ENCODE measurements around the gene CCNQ.

The CCNQ gene

DNA sequence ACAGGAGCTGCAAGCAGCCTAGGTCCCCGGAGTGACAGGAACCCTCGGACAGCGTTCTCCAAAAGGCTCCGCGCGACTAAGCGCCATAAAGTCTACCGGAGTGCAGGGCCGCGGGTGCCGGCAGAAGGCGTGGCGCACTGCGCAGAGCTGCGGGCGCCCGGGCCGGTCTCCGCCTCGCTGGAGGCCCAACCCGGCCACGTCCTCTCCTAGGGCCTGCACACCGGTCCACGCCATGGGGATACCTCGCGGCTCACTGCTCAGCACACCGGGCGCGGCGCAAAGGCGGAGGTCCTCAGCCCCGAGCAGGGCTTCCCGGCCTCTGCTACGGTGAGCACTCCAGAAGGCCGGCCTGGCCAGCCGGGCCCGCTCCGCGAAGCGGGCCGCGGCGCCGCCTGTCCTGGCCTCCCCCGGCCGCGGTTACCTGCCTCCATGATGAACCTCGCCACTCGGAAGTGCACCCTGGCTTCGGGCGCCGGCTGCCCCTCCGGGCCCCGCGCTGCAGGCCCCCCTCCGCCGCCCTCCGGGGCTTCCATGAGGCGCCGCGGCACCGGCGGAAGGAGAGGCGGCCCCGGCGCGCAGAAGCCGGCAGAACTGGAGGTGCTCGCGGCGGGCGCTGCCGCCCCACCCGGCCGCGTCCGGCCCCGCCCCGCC is at the start of gene CCNQ:
CCNQ (minus strand) TSS at position 599 of the 651 bp plus-strand sequence; CDS start at position 533, 66 bp downstream.
- DNase-seq (ENCODE audit: low spot score), result peak; percentile 52

DNA sequence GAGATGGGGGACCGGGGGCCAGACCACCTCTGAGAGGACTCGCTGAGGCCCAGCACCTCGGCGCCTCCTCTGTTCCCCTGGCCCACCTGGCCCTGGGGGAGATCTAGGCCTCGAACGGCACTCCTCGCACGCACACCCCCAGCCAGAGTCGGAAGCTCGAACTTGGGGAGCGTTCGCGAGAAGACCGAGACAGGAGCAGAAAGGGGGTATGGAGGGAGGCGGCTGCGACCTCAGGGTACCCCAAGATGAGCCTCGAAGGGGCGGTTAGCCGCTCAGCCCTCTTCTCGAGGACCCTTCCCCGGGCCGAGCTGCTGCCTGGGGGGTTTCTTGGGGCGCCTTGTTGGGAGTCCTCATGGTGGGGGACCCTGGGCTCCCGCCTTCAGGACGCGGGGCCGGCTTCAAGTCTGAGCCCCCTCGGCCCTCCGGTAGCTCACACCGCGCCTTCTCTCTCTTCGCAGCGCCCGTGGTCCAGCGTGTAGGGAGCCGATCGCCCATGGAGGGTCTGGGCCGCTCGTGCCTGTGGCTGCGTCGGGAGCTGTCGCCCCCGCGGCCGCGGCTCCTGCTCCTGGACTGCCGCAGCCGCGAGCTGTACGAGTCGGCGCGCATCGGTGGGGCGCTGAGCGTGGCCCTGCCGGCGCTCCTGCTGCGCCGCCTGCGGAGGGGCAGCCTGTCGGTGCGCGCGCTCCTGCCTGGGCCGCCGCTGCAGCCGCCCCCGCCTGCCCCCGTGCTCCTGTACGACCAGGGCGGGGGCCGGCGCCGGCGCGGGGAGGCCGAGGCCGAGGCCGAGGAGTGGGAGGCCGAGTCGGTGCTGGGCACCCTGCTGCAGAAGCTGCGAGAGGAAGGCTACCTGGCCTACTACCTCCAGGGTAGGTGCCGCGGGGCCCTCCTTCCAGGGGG is 48.8 kb upstream of the CCNQ start:
- DNase-seq (ENCODE audit: low spot score), result peak; percentile 9

DNA sequence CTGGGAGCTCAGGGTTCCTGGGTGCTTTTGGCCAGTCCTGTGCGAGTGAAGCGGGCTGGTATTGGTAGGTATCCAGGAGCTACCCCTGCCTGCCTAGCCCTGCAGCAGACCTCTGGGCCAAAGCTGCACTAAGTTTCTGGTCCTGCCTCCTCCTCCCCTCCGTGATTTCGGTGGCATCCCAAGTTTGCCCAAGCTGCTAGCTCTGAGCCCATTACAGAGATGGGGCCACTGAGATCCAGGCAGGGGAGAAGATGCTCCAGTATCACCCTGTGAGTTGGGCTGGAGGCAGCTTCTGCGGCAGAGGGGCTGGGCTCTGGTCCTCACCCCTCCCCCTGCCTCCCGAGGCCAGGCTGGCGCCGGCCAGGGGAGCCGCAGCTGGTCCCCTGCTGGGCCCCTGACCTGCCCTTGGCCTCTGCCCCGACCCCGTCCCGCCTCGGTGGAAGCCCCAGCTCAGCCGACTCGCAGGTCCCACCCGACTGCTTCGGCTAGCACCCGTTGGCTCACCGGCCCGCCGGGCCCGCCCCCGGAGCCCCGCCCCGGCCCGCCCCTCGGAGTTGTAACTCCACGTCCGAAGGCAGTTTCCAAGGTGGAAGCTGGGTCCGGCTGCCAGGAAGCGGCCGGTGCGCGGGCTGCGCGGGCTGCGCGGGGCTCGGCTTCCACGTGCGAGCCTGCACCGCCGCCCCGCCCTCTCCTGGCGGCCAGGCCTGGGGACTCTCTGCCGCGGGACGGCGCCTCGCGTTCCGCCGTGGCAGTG is 47.9 kb upstream of the CCNQ start, which contains the start of gene DUSP9:
DUSP9 (plus strand) TSS at position 584 of the 754 bp plus-strand sequence. CDS start 751 bp downstream, outside the sequence.
- peak; percentile 66 for DNase-seq (ENCODE audit: low spot score)

DNA sequence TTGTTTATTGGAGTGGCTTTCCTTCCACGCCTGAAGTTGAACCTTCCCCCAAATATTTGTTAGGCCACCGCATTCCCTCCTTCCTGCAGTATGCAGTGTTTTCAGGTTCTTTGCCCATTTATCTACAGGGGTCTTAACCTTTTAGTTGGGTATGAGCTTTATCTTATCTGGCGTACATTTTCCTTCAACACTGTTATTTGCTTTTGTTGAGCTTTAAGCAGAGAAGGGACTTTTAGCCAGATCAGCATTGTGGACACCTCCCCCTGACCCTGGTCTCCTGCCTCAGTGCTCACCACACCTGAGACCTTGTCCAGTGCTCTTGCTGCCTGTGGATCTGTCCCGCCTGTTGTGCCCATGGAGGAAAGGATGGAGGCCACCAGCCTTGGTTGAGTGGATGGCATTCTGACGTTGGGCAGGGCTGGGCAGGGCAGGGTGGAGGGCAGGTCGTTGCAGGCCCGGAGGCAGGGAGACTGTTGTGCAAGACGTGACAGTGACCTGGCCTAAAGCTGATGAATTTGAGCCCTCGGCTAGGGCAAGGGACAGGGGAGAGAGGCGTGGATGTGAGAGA is 47.1 kb upstream of the CCNQ start:
- DNase-seq (ENCODE audit: low spot score), result no peak

DNA sequence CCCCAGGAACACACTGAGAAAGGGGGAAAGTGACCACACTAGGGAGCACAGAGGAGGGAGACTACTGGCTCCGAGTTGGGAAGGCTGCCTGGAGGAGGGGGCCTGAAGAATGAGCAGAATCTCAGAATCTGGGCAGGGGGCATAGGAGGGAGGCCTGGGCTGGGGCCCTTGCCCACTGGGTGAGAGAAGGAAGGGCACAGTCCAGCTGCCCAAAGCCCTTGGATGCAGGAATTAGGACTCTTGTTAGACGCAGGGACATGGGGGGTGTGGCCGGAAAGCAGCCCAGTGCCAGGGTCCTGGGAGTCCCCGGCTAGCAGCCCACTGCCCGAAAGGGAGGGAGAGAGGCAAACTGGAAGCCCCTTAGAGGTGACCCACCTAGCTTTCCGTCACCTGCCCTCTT is 46.2 kb upstream of the CCNQ start:
- no peak for DNase-seq (ENCODE audit: low spot score)

DNA sequence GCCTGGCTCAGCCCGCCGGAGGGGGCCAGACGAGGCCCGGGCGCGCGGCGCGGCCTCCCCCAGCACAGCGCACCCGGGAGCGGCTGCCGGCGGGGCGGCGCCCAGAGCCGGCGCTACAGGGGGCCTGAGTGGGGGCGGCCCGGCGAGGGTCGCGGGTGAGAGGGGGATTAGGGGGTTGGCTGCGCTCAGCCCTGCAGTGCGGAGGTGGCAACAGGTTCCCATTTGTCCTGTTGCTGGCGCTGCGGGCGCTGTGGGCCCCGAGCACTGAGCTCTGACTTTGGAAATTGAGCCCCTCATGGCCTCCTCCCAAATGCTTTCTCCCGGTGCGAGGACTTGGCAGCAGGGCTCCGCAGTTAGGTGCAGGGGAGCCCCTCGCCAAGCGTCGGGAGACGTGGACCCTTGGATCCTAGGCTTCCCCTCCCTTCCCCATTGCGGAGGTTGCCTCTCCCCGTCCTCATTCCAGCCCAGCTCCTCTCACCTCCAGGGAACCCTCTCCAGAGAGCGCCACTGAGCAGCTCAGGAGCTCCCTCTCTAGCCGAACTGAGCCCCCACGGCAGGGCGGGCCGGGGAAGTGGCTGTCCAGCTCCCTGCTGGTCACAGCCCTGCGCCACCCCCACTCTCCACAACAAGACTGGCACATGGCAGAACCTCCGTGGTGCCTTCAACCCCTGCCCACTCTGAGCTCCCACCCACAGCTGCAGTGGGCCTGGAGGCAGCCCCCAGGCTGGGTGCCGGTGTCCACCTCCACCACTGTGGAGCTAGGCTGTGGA is 45.6 kb upstream of the CCNQ start:
- peak; percentile 50 for DNase-seq (ENCODE audit: low spot score)

DNA sequence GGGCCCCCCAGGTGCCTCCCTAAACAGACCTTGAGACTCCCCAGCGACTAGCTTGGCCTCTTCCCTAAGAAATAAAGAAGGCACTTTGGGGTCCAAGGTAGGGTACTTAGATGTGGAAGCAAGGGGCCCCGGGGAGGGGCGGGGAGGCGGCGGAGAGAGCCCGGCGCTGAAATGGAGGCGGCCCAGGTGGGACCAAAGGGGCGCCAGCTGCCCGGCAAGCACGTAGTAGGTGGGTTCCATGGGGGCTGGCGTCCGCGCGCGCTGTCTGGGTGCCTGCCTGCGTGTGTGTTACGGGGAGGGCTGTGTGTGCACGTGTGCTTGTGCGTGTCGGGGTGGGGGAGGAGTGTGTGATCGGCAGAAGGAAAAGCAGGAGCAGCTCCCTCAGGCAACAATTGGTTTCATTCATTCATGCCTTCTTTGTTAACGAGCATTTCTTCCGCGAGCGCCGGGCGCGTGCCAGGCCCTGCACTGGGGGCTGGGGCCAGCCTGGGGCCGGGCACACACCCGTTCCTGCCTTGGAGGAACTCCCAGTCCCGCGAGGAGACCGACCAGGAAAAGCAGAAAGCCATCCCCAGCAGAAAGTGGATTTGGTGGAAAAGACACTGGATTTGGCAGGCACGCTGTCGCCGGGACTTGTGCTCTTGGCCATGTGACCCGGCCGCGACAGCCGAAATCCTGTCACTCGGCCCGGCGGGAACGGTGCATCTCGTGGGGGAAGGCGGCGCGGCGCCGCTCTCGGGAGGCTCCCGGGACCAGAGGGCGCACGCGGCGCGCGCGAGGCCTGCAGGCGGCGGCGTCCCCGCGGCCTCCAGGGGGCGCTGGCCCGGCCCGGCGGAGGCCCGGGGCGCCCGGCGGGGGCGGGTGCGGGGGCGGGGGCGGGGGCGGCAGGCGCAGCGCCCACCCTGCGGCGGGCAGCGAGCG is 44.8 kb upstream of the CCNQ start:
- peak; percentile 85 for DNase-seq (ENCODE audit: low spot score)

DNA sequence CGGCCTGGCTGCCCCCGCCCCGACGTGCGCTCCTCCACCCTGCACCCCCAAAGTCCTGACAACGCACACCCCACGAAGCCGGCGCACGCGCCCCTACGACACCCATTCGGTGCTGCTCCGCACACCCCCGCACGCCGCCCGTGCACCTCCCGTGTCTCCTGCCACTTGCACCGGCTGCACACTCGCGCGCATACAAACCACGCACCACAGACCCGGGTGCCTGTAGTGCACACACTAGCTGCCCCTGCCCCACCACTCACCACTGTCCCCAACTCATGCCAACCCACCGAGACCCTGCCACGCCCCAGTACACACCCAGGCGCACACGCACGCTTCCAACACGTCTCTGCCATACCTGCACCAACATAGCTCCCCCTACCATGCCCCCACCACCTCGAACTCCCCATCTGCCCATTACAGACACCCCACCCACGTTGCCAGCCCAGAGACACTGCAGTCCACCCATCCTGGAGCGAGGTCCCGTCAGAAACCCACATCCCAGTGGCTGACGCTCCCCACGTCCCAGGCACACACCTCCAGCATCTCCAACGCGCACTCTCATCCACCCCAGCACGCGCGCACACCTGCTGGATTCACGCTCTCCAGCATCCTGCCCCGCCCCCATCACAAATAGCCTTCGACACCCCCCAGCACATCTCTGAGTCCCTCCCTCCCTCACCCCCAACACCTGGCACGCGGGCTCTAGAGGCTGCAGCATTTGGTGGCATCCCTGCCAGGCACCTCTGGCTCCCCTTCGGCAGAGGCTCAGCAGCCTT is 43.9 kb upstream of the CCNQ start:
- DNase-seq (ENCODE audit: low spot score), result peak; percentile 21

DNA sequence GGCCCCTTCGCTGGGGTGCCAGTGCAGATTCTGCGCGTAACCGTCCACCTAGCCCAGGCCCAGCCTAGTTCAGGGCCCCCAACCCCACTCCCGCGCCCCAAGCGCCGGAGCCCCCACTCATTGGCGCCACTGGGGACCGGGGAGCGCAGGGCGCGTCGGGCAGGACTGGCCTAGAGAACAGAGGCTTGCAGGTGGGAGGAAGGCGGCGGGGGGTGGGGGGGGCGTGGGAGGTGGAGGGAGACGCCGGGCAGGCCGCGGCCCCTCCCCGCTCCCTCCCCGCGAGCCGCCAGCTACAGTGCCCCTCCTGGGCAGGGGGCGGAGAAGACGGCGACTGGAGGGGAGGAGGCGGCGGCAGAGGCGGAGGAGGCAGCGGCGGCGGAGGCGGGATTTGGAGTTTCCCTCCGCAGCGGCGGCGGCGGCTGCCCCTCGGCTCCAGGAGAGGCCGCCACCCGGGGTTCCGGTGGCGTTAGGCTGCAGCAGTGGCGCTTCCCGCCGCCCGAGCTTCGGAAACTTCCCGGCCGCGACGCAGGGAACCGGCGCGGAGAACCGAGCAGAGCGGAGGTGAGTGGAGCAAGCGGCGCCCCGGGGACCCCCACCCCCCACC is 43.2 kb upstream of the CCNQ start:
- DNase-seq (ENCODE audit: low spot score), result peak; percentile 58

DNA sequence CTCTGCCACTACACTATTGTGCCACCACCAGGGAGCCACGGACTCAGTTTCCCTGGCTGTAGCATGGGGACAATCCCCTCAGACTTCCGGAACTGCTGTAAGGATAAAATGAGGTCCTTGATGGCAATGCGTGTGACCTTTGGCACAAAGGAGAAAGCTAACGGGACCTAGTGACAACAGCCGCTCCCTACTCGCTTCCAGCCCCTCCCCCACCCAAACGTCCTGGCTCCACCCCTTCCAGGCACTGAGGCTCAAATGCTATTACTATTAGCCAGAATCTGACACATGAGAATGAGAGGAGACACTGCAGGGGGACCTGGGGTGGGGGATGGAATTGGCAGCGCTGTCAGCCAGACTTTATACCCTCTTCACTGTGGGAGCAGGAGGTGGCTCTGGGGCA is 42.7 kb upstream of the CCNQ start:
- no peak for DNase-seq (ENCODE audit: low spot score)

DNA sequence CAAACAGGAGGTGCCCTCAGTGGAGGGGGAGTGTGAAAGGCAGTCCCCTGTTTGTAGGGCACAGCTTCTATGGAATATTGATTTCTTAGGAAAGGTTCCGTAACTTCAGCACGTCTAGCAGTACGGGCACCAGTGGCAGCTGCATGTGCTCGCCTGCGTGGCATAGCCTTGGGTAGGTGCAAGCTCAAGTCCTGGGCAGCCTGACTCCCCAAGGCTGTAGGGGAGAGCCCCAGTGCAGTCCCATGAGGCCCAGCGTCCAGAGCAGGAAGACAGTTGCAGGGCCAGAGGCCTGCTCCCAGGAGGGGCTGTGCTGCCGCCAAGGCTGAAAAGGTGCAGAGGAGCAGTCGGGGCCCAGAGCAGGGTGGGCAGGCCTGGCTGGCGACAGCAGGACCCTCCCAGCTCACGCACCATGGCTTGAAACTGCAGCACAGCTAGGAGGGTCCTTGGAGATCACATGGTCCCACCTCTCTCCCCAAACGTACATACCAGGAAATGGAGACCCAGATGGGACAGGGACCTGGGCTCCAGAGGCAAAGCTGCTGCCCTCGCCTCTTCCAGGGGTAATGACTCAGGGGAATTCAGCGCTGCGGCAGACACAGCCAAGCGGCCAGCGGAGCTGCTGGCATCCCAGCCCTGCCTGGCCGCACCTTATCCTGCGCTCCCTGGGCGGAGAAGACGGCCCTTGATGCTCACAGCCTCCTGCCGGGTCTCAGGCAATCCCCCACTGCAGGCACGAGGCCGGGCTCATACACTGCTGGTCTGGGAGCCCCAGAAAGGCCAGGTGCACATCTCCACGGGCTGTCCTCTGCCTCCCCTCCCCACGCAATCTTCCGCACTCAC is 42.0 kb upstream of the CCNQ start:
- peak; percentile 12 for DNase-seq (ENCODE audit: low spot score)

DNA sequence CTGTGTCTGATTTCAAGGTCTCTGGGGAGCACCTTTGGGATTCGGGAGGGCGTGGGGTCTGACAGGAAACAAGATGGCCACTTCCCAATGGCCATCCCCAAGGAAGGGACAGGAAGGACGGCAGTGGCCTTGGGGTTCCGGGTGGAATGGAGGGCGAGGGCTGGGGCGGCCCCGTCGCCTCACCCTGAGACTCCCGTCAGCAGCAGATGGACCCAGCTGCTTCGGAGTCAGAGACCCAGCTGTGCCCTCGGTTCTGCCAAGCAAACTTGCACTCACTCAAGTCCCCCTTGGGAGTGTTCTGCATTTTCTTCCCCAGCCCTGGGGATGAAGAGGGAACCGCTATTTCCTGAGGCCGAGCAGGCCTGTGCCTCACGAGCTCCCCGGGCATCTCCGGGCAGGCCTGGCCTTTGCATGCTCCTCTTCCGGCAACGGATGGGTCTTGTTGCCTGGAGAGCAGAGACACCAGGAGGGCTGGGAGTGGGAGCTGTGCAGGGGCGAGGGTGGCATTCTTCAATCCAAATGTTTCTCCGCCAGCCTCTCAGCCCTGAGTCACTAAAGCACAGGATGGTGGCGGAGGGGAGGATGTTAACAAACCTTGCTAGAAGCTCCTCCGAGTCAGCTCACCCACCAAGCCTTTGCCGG is 41.2 kb upstream of the CCNQ start:
- peak; percentile 18 for DNase-seq (ENCODE audit: low spot score)

DNA sequence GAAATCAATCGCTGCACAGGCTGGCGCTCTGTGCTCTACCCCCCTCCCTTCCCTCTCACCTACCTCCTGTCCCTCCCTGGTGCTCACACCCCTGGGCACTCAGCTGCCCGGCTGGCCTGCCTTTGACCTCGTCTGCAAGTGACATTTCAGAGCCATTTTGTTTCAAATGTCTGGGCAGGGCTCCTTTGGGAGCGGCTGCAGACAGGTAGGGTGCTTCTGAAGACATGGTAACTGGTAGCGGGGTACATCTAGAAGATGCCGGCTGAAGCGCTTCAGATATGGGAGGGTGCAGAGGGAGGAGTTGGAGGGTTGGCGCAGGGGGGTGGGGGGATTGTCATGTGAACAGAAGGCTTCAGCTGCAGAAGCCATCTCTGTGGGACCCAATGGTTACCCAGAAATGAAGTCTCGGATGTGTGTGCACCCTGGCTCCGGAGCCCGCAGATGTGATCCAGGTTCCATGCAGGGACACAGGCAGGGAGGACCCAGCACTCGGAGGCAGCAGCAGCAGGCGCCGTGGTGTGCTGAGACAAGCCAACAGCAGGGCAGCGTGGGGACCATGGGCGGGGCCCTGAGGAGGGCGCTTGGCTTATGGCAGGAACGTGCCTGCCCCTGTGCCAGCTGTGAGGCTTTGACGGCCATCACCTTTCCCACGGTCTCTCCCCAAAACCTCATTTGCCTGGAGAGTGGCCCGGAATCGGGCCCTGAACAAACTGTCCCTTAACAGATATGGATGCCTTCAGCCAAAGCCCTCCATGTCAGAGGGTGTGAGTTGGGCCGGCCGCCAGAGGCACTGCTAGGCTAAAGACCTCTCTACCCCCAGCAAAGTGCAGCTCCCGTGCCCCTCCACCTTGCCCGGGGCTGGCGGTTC is 40.5 kb upstream of the CCNQ start:
- DNase-seq (ENCODE audit: low spot score), result peak; percentile 8

DNA sequence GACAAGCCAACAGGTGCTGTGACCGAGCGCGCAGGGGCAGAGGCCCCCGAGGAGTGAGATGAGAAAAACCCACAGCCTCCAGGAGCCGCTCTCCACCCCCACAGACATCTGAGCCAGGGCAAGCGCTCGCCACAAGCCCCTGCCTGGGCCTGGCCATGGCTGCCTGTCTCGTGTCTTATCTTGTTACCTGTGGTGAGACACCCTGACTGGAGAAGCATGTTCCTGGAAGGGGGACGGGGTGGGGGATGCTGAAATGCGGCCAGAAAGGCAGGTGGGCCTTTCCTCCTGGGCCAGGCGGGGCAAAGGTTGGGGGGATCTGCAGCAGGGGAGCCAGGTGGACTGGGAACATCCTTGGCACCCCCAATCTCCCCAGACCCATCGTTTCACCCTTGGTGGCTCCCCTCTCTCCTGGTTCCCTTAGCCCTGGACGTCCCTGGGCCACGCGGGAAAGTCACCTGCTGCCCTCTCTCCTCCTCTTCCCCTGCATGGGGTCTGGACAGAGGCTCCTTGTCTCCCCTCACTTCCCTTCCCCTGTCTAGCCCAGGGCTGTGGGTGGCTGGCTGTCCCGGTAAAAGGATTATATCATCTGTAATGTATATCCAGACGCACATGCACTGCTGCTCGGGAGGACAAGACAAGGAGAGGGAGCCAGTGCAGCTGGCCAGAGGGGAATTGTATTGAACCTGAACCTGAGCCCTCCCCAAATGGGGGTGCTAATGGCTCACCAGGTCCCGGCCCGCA is 39.7 kb upstream of the CCNQ start:
- peak; percentile 6 for DNase-seq (ENCODE audit: low spot score)

DNA sequence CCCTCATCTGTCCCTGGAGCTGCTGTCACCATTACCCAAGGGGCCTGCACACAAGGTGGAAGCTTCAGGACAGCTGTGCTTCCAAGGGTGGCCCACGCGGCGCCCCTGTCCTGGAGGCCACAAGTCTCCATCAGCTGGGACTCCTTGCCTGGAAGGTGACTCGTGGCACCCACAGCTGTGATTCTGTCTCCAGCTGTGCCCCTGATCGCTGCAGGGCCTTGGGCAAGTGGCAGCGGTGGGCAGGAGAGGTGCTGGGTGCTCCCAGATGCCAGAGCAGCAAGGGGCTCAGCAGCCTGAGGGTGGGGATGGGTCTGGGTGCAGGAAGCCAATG is 39.1 kb upstream of the CCNQ start:
- DNase-seq (ENCODE audit: low spot score), result no peak

Measured in D341Med (cell line).